GM18502 (cell line): ENCODE measurements around the gene PANX2.
"Not testable (repeated sequence)": the region's sequence is repeated elsewhere in the genome, so short reads cannot be mapped to it uniquely, and the experiment has no call there.

Source experiments
- ATAC-seq: cut with Tn5 transposase; IDR thresholded peaks from one replicate; pipeline ENCODE4 v1.9.1; 2021; ENCODE audit warnings: mild to moderate bottlenecking; ENCODE audit not compliant: unreplicated experiment, poor library complexity

The PANX2 gene, protein sequence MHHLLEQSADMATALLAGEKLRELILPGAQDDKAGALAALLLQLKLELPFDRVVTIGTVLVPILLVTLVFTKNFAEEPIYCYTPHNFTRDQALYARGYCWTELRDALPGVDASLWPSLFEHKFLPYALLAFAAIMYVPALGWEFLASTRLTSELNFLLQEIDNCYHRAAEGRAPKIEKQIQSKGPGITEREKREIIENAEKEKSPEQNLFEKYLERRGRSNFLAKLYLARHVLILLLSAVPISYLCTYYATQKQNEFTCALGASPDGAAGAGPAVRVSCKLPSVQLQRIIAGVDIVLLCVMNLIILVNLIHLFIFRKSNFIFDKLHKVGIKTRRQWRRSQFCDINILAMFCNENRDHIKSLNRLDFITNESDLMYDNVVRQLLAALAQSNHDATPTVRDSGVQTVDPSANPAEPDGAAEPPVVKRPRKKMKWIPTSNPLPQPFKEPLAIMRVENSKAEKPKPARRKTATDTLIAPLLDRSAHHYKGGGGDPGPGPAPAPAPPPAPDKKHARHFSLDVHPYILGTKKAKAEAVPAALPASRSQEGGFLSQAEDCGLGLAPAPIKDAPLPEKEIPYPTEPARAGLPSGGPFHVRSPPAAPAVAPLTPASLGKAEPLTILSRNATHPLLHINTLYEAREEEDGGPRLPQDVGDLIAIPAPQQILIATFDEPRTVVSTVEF

GRCh38 chr22:50170453-50171318 lies at the start of gene PANX2:
PANX2 (plus strand) TSS chr22:50170731; CDS start chr22:50170731, 0 bp downstream.
- no peak for ATAC-seq

- ATAC-seq, result no peak
These were observed 49.3 kb upstream of the PANX2 start for GRCh38 chr22:50121202-50121740.

GRCh38 chr22:50123119-50123518 lies 47.4 kb upstream of the PANX2 start:
- no peak for ATAC-seq

GRCh38 chr22:50125029-50125428 lies 45.5 kb upstream of the PANX2 start:
- ATAC-seq, result no peak

DNA sequence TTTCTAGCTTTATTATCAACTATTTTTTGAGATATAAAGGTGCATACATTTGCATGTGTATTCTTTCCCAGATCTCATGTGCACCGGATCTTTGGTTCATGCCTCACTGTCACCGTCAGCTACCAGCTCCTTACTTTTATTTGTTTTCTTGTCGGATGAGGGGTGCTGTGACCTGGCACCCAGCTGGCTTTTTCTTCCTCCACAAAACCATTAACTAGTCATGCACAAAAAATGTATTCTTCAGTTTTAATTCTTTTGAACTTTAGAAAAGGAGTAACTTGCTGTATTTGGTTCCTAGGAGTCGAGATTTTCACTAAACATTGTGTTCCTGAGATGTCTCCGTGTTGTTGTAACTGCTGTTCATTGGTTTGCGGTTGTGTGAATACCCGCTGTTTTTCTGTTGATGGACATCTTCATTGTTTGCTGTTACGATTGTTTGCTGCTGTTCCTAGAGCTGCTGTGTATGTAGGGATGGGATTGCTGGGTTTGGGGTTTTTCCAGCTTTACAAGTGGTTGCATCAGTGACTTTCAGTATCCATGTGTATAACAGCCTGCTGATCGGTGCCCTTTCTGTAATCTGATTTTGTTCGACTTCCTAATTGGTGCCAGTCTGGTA lies 41.3 kb upstream of the PANX2 start:
- ATAC-seq, result no peak

DNA sequence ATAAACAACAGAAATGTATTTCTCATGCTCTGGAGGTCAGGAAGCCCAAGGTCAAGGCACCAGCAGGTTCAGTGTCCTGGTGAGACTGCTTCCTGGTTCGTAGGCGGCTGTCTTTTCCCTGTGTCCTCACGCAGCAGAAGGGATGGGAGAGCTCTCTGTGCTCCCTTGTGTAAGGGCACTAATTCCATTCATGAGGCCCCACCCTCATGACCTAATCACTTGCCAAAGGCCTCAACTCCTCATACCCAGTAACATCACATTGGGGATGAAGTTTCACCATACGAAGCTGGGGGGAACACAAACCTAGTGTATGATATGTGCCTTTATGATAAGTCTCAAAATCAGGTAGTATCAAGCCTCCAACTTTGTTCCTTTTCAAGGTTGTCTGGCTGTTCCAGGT lies 38.6 kb upstream of the PANX2 start:
- ATAC-seq, result no peak

DNA sequence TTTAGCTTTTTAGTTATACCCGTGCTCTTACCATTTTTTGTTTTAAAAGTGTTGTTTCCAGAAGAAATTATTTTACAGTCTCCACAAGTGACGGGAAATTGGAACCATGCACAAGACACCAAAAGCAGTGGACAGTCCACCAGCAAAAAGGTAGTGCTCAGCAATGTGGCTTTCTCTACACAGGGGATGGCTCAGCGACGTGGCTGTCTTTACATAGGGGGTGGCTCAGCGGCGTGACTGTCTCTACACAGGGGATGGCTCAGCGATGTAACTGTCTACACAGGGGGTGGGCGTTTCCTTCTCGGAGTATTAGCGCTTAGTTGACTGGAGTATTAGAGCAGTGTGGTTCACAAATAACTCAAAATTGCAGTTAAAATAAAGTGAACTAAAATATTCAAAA lies 36.0 kb upstream of the PANX2 start:
- ATAC-seq, result no peak

DNA sequence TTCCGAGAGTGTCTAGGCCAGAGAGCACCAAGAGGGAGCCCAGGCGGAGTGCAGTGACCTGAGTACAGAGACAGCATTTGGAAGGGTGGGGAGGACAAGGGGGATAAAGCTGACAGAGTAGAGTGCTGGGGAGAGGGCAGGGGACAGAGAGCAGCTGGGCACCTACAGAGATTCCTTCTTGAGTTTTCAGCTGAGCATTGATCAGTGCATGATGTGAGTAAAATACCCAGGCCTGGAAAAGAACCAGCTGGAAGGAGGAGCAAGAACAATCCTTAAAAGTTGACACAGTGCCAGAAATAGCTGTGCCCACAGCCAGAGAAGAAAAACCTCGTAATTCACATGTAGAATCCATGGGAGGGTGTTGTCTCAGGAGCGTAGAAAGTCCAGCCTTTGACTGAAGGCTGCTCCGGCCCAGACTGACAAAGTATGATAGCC lies 33.9 kb upstream of the PANX2 start:
- ATAC-seq, result no peak

DNA sequence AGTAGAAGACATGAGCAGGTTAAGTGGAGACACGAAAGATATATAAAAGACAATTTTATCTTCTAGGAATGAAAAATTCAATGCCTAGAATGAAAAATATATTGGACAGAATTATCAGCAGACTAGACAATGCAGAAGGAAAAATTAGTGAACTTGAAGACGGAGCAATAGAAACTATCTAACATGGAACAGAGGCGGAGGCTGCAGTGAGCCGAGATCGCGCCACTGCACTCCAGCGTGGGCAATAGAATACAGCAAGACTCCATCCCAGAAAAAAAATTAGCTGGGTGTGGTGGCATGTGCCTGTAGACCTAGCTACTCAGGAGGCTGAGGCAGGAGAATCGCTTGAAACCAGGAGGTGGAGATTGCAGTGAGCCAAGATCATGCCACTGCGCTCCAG lies 33.3 kb upstream of the PANX2 start:
- not testable (repeated sequence) for ATAC-seq

- no peak for ATAC-seq
These were observed 32.5 kb upstream of the PANX2 start for GRCh38 chr22:50138041-50138440.

- ATAC-seq, result no peak
These were observed 31.5 kb upstream of the PANX2 start for GRCh38 chr22:50138988-50139387.

GRCh38 chr22:50139843-50140415 lies 30.6 kb upstream of the PANX2 start:
- ATAC-seq, result no peak

DNA sequence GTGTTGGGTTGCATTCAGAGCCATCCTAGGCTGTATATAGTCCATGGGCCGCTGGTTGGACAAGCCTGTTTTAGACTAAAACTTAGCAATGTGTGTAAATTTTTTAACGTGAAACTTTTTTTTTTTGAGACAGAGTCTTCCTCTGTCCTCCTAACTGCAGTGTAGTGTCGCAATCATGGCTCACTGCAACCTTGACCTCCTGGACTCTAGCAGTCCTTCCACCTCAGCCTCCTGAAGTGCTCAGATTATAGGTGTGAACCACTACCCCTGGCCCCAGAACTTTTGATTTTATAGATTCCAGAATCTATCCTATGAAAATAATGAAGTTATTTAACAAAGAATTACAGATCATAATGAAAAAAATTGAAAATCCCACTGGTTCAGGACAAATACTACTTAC lies 29.9 kb upstream of the PANX2 start:
- ATAC-seq, result no peak

DNA sequence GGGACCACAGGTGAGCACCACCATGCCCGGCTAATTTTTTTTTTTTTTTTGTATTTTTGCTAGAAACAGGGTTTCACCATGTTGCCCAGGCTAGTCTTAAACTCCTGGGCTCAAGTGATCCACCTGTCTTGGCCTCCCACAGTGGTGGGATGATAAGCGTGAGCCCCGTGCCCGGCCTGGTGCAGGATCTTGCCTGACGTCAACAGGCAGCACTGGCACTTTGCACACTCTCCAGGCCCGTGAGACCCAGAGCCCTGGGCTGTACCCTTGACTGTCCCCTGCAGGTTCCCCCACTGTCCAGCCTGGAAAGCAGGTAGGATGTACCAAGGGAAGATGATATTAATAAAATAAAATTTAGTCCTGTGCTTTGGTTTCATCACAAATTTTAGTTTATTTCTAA lies 29.1 kb upstream of the PANX2 start:
- no peak for ATAC-seq

DNA sequence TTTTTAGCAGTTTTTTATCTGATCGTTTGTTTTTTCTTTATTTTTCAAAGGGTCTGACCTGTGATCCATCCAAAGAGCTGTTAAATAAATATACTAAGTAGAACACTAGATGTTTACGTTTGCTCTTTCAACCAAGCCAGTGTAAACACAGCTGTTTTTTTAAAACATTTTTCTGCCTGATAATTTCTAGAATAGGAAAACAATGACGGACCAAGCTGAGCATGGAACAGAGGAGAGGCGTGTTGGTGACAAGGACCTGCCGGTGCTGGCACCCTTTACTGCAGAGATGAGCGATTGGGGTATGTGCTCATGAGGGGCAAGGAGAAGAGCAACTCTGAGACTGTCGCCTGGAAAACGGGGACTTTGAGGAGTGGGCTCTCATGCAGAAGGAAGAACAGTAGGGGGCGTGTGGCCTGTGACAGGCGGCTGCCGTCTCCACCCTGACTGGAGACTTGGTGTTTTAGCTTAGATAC lies 28.6 kb upstream of the PANX2 start:
- ATAC-seq, result no peak

DNA sequence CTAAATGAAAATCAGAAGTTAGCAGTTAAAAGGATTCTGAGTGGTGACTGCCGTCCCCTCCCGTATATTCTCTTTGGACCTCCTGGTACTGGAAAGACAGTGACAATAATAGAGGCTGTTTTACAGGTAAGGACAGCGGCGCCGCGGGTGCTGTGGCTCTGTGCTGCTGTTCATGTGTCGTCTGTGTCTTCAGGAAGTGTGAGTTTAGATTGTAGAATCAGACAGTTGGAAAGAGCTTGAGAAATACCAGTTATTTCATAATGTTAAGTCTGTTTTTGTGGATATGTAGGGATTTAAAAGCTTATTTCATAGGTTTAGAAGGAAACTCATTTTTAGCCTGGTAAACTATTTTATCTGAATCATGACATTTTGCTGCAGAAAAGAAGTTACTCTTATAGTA lies 27.4 kb upstream of the PANX2 start:
- no peak for ATAC-seq

- ATAC-seq, result no peak
These were observed 26.4 kb upstream of the PANX2 start for GRCh38 chr22:50144005-50144614.

DNA sequence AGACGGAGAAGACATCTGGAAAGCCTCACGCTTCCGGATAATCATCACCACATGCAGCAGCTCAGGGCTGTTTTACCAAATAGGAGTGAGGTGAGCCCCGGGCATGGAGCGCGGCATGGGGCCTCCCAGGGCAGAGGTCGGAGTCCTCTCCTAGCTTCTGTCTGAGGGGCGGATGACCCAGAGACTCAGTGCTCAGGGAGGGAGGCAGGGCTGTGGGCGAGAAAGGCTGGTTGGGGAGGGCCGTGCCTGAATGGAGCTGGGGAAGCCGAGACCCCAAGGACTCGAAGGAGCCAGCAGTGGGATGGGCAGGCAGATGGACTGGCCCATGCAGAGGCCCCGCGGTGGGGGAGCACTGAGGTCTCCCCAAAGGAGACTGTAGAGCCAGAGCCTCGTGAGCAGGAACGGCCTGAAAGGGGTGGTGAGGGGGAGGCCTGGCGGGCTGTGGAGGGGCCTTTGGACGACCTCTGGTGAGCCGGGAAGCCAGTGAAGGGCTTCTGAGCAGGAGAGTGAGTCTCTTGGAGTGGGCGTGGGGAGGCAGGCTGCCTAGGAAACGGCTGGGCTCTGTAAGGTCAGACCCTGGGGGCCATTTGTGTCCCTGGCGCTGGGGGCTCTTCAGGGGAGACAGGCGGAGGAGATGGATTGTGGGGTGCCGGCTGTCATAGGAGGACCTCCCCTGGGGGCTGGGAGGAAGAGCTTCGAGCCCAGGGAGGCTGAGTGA lies 24.7 kb upstream of the PANX2 start:
- ATAC-seq, result no peak
